ENCODE results near the gene COL4A5. TPM values are rescaled to one million over a fixed set of nuclear protein-coding genes. Genes with fewer than 3 reads are reported as not detected.

COL4A5 gene
- total RNA-seq, 1 experiment from 2014 or later = 39.4 TPM

Other genes starting within 250 kb of the COL4A5 start
- gene COL4A6, start 1.4 kb upstream of the COL4A5 start, total RNA-seq (2014; rRNA removed; shearing (Covaris generic)) = 0.21 and 0.58 TPM in 2 replicates

Measured in H4 (cell line).